ENCODE data around the gene SPATS2. TPM values are rescaled to one million over a fixed set of nuclear protein-coding genes. Genes with fewer than 3 reads are reported as not detected.

SPATS2 gene
- total and polyA plus RNA-seq, 7 donors, result 4.4 to 10.6 (median 9.1) TPM

DNA sequence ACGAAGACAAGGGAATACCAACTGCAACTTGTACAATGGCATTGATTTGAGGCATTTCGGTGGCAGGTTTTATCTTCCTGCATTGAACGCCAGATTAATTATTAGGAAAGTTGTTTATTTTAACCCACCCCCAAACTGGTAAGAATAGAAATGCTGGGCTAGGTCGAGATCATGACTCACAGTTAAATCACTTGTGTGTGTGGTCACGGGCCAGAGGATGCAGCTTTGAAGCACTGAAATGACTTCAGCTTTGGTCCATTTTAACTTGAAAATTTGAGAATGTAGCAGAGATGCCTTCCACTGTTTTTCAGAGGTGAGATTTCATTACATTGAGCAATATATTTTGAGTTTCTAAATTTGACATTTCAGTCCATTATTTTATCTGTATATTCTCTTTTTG, 148.0 kb downstream of the SPATS2 start:
- no peak overlapping the region for H3K27ac ChIP-seq
- no peak for DNase-seq
- intact Hi-C loops (cut with DNase I), result loop anchor here in 1 of 2 donors (2.0 to 5.0 kb wide), 2 partner anchors 62 to 156 kb away; no protein-coding TSS in a partner anchor
- H3K27me3 ChIP-seq (ENCODE audit: insufficient read depth in 3 of 3, low read length in 2 of 3), result no peaks in the 10 kb centered on the region
- no peak for ATAC-seq
- WGBS, 3 donors, result 87 to 90% (median 89%) methylated on average over 5 of the region's 5 CpGs
- no peak overlapping the region for H3K4me3 ChIP-seq
- no peaks in the 10 kb centered on the region for H3K4me1 ChIP-seq
- TF ChIP-seq, protein P1, sequence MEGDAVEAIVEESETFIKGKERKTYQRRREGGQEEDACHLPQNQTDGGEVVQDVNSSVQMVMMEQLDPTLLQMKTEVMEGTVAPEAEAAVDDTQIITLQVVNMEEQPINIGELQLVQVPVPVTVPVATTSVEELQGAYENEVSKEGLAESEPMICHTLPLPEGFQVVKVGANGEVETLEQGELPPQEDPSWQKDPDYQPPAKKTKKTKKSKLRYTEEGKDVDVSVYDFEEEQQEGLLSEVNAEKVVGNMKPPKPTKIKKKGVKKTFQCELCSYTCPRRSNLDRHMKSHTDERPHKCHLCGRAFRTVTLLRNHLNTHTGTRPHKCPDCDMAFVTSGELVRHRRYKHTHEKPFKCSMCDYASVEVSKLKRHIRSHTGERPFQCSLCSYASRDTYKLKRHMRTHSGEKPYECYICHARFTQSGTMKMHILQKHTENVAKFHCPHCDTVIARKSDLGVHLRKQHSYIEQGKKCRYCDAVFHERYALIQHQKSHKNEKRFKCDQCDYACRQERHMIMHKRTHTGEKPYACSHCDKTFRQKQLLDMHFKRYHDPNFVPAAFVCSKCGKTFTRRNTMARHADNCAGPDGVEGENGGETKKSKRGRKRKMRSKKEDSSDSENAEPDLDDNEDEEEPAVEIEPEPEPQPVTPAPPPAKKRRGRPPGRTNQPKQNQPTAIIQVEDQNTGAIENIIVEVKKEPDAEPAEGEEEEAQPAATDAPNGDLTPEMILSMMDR (IDR thresholded peaks at IDR 0.05), result no peak
- H3K9me3 ChIP-seq, result no peaks in the 10 kb centered on the region
- H3K36me3 ChIP-seq (ENCODE audit: insufficient read depth in 1 of 2, low read depth in 1 of 2), result peaks cover 0 to 36% of the 10 kb centered on the region in 2 donors

DNA sequence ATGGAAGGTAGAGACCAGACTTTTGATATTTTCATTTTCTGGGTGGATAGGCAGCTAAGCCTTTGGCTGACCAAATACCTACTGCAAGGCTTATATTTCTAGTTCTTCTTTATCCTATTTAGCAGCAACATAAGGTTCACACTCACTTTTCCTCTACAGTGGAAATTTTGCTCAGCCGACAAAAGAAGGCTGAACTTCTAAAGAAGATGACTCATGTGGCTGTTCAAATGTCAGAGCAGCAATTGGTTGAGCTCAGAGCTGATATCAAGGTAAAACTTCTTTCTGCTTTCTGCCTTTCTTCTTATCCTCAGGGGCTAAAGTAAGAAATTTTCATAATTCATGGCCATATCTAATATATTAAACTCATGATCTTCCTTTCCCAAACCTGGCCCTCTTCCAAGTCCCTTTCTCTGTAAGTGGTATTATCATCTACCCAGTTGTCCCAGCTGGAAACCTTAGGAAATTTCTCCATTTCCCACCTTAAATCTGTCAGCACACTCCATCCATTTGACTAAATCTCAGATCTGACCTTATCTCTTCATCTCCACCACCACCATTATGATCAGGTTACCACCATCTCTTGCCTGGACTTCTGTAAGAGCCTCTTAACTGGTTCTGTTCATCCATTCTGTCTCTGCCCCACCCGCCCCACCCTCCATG, 151.8 kb downstream of the SPATS2 start:
- peaks cover 7 to 72% of the 10 kb centered on the region in 2 donors for H3K36me3 ChIP-seq (ENCODE audit: insufficient read depth in 1 of 2, low read depth in 1 of 2)
- intact Hi-C loops (cut with DNase I), result loop anchor here in 1 of 2 donors (5.0 kb wide), 1 partner anchor 58 kb away; no protein-coding TSS in a partner anchor
- WGBS, 3 donors, result 76 to 83% (median 82%) methylated on average over 2 of the region's 2 CpGs
- no peaks in the 10 kb centered on the region for H3K27me3 ChIP-seq (ENCODE audit: insufficient read depth in 3 of 3, low read length in 2 of 3)
- H3K4me3 ChIP-seq, result no peak overlapping the region
- TF ChIP-seq, protein P1 (IDR thresholded peaks at IDR 0.05), result no peak
- ATAC-seq (no peak), DNase-seq (no peak)
- H3K9me3 ChIP-seq, result no peaks in the 10 kb centered on the region
- H3K27ac ChIP-seq, result no peak overlapping the region
- no peaks in the 10 kb centered on the region for H3K4me1 ChIP-seq

DNA sequence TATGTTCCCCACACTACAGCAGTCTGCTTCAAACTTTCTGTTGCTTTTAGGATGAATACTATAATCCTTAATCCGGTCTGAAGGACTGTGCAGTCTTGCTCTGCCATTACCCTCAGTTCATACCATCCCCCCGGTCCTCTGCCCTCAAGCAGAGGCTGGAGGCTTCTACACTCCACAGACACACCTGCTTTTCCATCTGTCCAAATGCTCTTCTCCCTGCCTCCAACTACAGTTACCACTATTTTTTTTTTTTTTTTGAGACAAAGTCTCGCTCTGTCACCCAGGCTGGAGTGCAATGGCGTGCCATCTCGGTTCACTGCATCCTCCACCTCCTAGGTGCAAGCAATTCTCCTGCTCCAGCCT, 152.3 kb downstream of the SPATS2 start:
- ATAC-seq, result no peak
- no peaks in the 10 kb centered on the region for H3K4me1 ChIP-seq
- TF ChIP-seq, protein P1 (IDR thresholded peaks at IDR 0.05), result no peak
- H3K27me3 ChIP-seq (ENCODE audit: insufficient read depth in 3 of 3, low read length in 2 of 3), result no peaks in the 10 kb centered on the region
- H3K9me3 ChIP-seq, result no peaks in the 10 kb centered on the region
- H3K36me3 ChIP-seq (ENCODE audit: insufficient read depth in 1 of 2, low read depth in 1 of 2), result peaks cover 7 to 75% of the 10 kb centered on the region in 2 donors
- 97 to 98% (median 97%) methylated on average over 5 of the region's 5 CpGs for WGBS, 3 donors
- no peak overlapping the region for H3K27ac ChIP-seq
- H3K4me3 ChIP-seq, result no peak overlapping the region
- intact Hi-C loops (cut with DNase I), result loop anchor here in 1 of 2 donors (5.0 kb wide), 1 partner anchor 58 kb away; no protein-coding TSS in a partner anchor
- DNase-seq, result no peak

DNA sequence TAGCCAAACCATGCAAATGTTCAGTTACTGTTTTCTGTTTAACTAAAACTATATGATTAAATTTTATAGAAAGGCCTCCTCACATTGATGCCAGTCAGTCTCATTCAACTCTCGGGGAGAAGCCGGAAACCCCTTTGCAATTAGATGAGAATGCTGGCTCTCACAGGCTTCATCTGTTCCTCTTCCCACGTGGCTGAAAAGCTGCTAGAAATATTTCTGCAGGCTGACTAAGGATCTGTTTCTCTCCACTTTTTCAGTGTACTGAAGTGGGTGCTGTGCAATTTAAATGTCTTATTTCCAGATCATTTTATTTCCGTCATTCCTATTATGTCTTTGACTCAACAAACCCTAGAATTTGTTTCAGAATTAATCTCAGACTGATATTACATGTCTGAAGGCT, 154.1 kb downstream of the SPATS2 start:
- intact Hi-C loops (cut with DNase I), result no loop called here
- TF ChIP-seq, protein P1 (IDR thresholded peaks at IDR 0.05), result no peak
- Histone ChIP-seq H3K36me3 (ENCODE audit: insufficient read depth in 1 of 2, low read depth in 1 of 2) (peaks cover 14 to 81% of the 10 kb centered on the region in 2 donors), H3K4me1 (no peaks in the 10 kb centered on the region), H3K9me3 (no peaks in the 10 kb centered on the region), H3K4me3 (no peak overlapping the region), H3K27ac (no peak overlapping the region), H3K27me3 (ENCODE audit: insufficient read depth in 3 of 3, low read length in 2 of 3) (no peaks in the 10 kb centered on the region)
- 85 to 91% (median 89%) methylated on average over 4 of the region's 4 CpGs for WGBS, 3 donors
- DNase-seq (no peak), ATAC-seq (no peak)
